CD4-positive, alpha-beta T cell (primary cell): ENCODE measurements around the gene WDFY2. TPM values are rescaled to one million over a fixed set of nuclear protein-coding genes. Genes with fewer than 3 reads are reported as not detected.

Experiments
- ATAC-seq: fragments of 200-7000 bp; cut with Tn5 transposase; one replicate; pipeline ENCODE4 v1.10.0; 2022; ENCODE audit warnings: mild to moderate bottlenecking; ENCODE audit not compliant: poor library complexity
- CTCF ChIA-PET: fragments of 350-600 bp; sonication (Branson Sonifier 250); formaldehyde crosslinking; loops from one replicate; lab custom pipeline; 2021; ENCODE audit warnings: antibody characterized with exemption, inconsistent platforms; lab: Charles Lee
- POLR2A ChIA-PET: fragments of 350-600 bp; sonication (Branson Sonifier 250); formaldehyde crosslinking; loops from one replicate; lab custom pipeline; 2021; ENCODE audit warnings: antibody characterized with exemption, inconsistent platforms; lab: Charles Lee
- DNase-seq, 14 experiments: peaks; one replicate each; pipeline ENCODE4 v3.0.0-alpha.2; 2013 to 2020; ENCODE audit warnings: mixed read lengths in 2 of 14
- H3K27ac ChIP-seq, 2 donors: one replicate each; pipeline versions ENCODE4 v1.5.1 to v1.7.0; 2013; ENCODE audit warnings: low read length in 2 of 2, low read depth in 1 of 2, mild to moderate bottlenecking in 1 of 2
- H3K27me3 ChIP-seq, 2 experiments: 1 replicate in 1 of 2; 2 replicates in 1 of 2; pipeline versions ENCODE4 v1.6.1 to v1.7.0; 2013; ENCODE audit warnings: low read length in 2 of 2, control low read depth in 1 of 2, mild to moderate bottlenecking in 1 of 2, moderate library complexity in 1 of 2; ENCODE audit not compliant: insufficient read depth in 2 of 2, control insufficient read depth in 1 of 2
- H3K36me3 ChIP-seq: one replicate; pipeline ENCODE4 v1.6.1; 2013; ENCODE audit warnings: low read length, control low read depth; ENCODE audit not compliant: insufficient read depth
- H3K4me1 ChIP-seq: one replicate; pipeline ENCODE4 v1.6.1; 2013; ENCODE audit warnings: low read length, control low read depth; ENCODE audit not compliant: insufficient read depth
- H3K4me3 ChIP-seq: one replicate; pipeline ENCODE4 v1.5.1; 2013; ENCODE audit warnings: mild to moderate bottlenecking, low read length, moderate library complexity
- H3K9me3 ChIP-seq, 2 experiments: 1 replicate in 1 of 2; 2 replicates in 1 of 2; pipeline versions ENCODE4 v1.6.1 to v1.7.0; 2013; ENCODE audit warnings: low read length in 2 of 2, mild to moderate bottlenecking in 2 of 2, control low read depth in 1 of 2, moderate library complexity in 1 of 2; ENCODE audit not compliant: control insufficient read depth in 1 of 2, insufficient read depth in 1 of 2
- H3K27ac Mint-ChIP-seq: one replicate; pipeline ENCODE4 v1.8.0; 2020; ENCODE audit warnings: mixed read lengths
- H3K27me3 Mint-ChIP-seq: one replicate; pipeline ENCODE4 v1.8.0; 2021; ENCODE audit warnings: mixed read lengths
- H3K36me3 Mint-ChIP-seq: one replicate; pipeline ENCODE4 v1.8.0; 2021; ENCODE audit warnings: low read depth, mixed read lengths
- H3K4me1 Mint-ChIP-seq: one replicate; pipeline ENCODE4 v1.8.0; 2021; ENCODE audit warnings: low read depth, mixed read lengths
- H3K4me3 Mint-ChIP-seq: one replicate; pipeline ENCODE4 v1.8.0; 2020; ENCODE audit warnings: mild to moderate bottlenecking, mixed read lengths
- H3K9me3 Mint-ChIP-seq: one replicate; pipeline ENCODE4 v1.8.0; 2020; ENCODE audit warnings: mixed read lengths
- intact Hi-C, 2 experiments: fragments of 100-400 bp; cut with DNase I in 1 of 2; cut with micrococcal nuclease in 1 of 2; formaldehyde crosslinking; loops; one replicate each; pipeline versions ENCODE4 v1.15.1 to v1.9.0; 2023 to 2025; cut with DNase I, micrococcal nuclease
- total RNA-seq, 174 experiments: library from RNA in 2 of 174; stranded (reverse) in 2 of 174; gene quantifications; one replicate each; pipeline ENCODE4 v1.2.3 and lab custom pipeline; 2021 to 2026
- TF ChIP-seq, protein P1 (sequence below): fragments of 200-600 bp; IDR thresholded peaks from one replicate; pipeline ENCODE4 v1.8.0; 2022; ENCODE audit warnings: antibody characterized with exemption, mild to moderate bottlenecking

Gene WDFY2
- total RNA-seq, 2 experiments from 2014 or later, result 21.4 to 21.9 TPM

DNA sequence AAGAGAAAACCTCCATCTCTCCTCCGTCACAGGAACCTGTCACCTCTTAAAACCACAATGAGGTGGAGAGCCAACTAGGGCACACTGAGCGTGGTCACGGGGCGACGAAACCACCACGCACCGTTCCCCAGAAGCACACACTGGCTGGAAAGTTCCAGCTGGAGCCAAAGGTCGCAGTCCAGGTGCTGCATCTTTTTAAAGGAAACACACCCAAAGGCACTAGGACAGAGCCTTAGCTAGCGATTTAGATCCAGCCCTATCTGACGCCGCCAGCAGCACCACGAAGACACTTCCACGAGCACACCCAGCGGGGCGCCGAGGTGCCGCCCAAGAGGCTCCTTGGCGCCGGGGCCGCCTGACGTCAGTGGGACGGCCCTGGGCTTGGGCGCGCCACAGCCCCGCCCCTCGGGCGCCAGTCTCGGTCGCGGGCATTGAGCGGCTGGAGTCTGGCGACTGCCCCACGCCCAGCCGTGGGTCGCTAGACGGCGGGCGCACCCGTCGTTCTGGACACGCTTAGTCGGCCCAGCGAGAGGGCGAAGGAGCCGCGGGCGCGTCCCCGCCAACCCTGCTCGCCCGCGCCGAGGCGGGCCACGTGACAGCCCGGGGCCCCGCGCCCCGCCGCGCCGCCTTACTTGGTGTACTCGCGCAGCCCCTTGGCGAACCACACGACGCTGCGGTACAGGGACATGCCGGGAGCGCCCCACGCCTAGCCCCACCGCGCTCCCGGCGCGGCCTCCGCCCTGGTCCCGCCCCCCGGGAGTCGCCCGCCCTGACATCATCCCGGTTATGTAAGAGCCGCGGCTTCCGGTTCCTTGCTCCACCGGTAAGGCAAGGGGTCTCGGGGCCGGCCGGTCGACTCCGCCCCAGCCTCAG lies 219.4 kb downstream of the WDFY2 start, which contains the start of gene DHRS12:
TSS of gene DHRS12 (minus strand) at position 742 of the 873 bp plus-strand sequence. CDS start 4,504 bp downstream, outside the sequence.
- ChIA-PET POLR2A (interaction anchor here (0.7 to 7.4 kb wide), 18 partner anchors 9 to 436 kb away, joined by 3 to 135 read pairs (median 4); partner anchors contain the start of genes INTS6 and NEK3), CTCF (interaction anchor here (0.9 kb wide), 1 partner anchor 12 kb away, joined by 3 read pairs; no protein-coding TSS in a partner anchor)
- H3K27ac ChIP-seq, result peak within 1 kb of the TSS; percentile 99
- peaks cover 58% of the 10 kb centered on the region for H3K4me1 ChIP-seq
- H3K36me3 ChIP-seq, result peaks cover 1% of the 10 kb centered on the region
- H3K27me3 Mint-ChIP-seq, result no peaks in the 10 kb centered on the region
- intact Hi-C loops, result loop anchor here (1.0 to 5.0 kb wide), 11 partner anchors 17 to 652 kb away; partner anchors contain the start of genes ALG11 (in 2 of the 2), WDFY2 (in 2 of the 2), ATP7B (in 1 of the 2) and CKAP2 (in 1 of the 2)
- no peaks in the 10 kb centered on the region for H3K27me3 ChIP-seq
- H3K4me3 Mint-ChIP-seq, result peak within 1 kb of the TSS; percentile 97
- H3K27ac Mint-ChIP-seq, result peak within 1 kb of the TSS; percentile 99
- TF ChIP-seq, protein P1, sequence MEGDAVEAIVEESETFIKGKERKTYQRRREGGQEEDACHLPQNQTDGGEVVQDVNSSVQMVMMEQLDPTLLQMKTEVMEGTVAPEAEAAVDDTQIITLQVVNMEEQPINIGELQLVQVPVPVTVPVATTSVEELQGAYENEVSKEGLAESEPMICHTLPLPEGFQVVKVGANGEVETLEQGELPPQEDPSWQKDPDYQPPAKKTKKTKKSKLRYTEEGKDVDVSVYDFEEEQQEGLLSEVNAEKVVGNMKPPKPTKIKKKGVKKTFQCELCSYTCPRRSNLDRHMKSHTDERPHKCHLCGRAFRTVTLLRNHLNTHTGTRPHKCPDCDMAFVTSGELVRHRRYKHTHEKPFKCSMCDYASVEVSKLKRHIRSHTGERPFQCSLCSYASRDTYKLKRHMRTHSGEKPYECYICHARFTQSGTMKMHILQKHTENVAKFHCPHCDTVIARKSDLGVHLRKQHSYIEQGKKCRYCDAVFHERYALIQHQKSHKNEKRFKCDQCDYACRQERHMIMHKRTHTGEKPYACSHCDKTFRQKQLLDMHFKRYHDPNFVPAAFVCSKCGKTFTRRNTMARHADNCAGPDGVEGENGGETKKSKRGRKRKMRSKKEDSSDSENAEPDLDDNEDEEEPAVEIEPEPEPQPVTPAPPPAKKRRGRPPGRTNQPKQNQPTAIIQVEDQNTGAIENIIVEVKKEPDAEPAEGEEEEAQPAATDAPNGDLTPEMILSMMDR, result no peak
- DNase-seq (peak; percentile 75 to 97 (median 82)), ATAC-seq (peak; percentile 73)
- no peaks in the 10 kb centered on the region for H3K9me3 Mint-ChIP-seq
- H3K4me3 ChIP-seq, result peak within 1 kb of the TSS; percentile 81
- peaks cover 61% of the 10 kb centered on the region for H3K4me1 Mint-ChIP-seq
- H3K9me3 ChIP-seq, result no peaks in the 10 kb centered on the region
- H3K36me3 Mint-ChIP-seq, result peaks cover 25% of the 10 kb centered on the region

DNA sequence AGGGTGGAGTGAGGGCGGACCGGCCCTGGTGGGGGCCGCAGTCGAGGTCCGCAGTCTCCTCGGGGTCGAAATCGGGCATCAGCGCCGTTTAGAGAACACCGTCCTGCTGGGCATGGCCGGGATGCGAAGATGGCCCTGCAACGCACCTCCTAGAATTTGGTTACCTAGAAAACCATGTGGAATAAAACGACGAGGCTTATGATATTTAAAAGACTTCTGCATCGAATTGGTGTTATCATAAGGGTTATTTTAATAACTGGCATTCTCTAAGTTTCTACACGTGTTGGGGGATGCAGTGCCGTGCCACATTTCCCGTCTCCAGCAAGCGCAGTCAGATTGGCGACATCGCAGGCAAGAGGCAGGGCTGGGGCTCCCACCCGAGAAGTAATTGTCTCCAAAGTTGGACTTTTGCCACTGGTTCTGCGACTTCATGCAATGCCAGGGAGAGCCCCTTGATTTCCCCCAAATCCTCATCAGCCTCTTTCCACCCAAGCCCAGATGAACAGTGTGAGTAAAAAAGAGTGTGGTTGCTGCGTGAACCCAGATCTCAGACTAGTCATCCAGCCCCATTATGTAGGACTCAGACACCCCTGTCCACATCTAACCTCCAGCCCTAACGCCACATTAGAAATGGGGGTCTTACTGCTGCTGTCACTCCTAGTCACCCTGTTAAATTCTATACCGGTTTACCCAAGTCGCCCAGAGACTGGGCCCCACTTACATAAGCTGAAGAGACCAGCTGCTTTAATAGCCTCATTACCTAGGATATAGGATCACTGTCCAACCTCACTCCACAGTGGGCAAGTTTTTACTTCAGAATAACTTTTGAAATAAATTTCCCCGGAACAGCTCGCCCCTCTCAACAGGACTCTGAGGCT lies 220.3 kb downstream of the WDFY2 start:
- TF ChIP-seq, protein P1, result no peak
- Histone ChIP-seq H3K27me3 (no peaks in the 10 kb centered on the region), H3K4me1 (peaks cover 58% of the 10 kb centered on the region), H3K36me3 (peaks cover 8% of the 10 kb centered on the region), H3K4me3 (peak overlapping the region; percentile 81), H3K9me3 (no peaks in the 10 kb centered on the region), H3K27ac (peak overlapping the region; percentile 99)
- intact Hi-C loops, result loop anchor here in 1 of 2 experiments (1.0 to 5.0 kb wide), 5 partner anchors 38 to 388 kb away; partner anchors contain the start of genes ALG11, ATP7B and WDFY2
- ATAC-seq (peak; percentile 1), DNase-seq (peak in 11 of 14 experiments; percentile 26 to 75 (median 49))
- Mint-ChIP-seq H3K27me3 (no peaks in the 10 kb centered on the region), H3K9me3 (no peaks in the 10 kb centered on the region), H3K27ac (peak overlapping the region; percentile 99), H3K36me3 (peaks cover 32% of the 10 kb centered on the region), H3K4me1 (peaks cover 61% of the 10 kb centered on the region), H3K4me3 (peak overlapping the region; percentile 89)
- CTCF ChIA-PET, result interaction anchor here (1.0 to 1.5 kb wide), 4 partner anchors 10 to 45 kb away, joined by 3 to 4 read pairs (median 3); no protein-coding TSS in a partner anchor
- POLR2A ChIA-PET, result interaction anchor here (0.7 to 4.2 kb wide), 16 partner anchors 10 to 437 kb away, joined by 3 to 42 read pairs (median 6); partner anchors contain the start of gene INTS6
